HuH-7.5 (cell line): Measurements from ENCODE around the gene NFS1.

Experiments
- DNase-seq: peaks from one replicate; pipeline ENCODE4 v3.0.0; 2011; ENCODE audit warnings: low spot score

NFS1 gene

DNA sequence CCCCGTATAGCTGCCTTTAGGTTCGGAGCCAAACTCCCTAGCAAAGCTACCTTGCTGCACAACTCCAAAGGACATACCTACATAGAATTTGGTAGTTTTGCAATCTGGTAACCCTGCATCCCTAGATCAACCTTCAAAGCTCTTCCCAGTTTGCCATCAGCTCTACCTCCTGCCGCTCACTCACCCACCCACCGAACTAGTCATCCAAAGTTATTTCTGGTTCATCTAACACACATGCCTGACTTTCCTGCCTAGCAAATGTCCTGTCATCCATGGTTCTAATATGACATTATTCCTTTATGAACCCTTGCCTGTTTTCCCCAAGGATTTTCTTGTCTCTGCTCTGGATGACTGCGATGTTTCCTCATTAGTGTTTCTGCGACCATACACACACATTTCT lies 61.9 kb downstream of the NFS1 start:
- DNase-seq = no peak

DNA sequence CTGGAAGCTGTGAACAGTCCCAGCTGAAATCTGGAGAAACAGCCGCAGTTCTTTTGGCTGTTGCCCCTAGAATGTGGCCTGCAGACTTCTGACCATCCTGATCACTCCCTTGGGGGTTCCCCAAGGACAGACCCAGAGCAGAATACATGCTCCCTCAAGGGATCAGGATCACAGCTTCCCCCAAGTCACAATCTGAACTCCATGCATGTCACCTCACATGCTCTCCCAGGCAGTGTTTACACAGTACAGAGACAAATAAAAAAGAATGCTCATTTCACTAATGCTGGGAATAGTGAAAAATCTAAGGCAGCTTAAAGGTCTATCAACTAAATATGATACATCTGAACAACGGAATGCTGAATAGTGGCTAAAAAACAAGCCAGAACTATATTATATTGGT lies 63.1 kb downstream of the NFS1 start:
- DNase-seq = peak; percentile 52

DNA sequence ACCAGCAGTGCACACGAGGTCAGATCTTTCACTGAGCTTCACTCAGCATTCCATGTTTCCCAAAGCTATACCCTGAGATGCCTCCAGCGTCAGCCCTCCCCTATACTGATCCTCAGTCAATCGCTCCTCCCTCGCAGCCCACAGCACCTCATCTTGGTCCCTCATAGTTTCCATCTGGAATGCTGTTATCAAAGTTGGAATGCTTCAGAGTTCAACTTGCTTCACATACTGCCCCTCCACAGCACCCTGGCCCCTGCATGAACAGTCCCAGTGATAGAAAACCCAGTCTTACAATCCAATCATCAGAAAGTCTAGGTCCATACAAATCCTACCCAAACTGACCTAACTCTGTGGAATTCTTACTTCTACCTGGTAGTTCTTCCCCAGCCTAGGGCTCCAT lies 63.5 kb downstream of the NFS1 start:
- DNase-seq = no peak

DNA sequence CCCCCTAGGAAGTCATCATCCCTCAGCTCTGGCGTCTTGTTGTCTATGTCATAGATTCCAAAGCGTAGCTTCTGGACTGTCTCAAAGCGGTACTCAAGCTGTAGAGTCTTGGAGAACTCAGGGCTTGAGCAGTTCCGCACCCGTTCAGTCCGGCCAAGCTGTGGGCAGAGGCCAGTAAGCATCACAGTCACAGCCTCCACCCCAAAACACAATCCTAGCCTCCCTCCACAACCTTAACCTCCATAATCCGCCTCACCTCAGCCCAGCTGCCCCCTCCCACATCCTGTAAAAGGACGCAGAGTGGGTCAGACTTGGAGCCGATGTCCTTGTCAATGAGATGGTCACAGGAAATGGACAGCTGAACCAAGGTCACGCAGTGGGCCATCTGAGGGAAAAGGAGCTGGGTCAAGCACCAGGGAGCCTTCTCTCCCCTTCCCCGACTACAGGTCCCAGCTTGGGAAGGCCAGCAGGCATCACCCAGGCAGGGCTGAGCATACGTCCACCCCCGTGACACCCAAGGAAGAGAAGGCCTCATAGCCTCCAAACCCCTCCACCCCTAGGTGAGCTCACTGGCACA lies 66.5 kb downstream of the NFS1 start:
- no peak for DNase-seq

DNA sequence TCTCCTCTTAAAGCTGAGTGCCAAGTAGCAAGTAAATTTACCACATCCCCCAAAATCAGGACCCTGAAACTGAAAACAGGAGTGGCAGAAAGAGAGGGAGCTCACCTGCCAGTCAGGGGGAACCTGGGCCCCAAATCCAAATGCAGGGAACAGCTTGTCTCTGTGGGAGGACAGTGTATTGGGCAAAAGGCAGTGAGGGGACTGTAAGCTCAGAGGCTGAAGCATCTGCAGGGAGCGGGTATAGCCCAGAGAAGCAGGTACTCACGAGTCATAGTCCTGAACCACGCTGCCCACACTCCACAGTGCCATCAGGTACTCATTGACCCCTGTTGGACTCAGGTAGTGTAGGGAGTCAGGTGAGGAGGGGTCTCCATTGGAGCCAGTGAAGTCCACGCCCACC lies 68.5 kb downstream of the NFS1 start:
- no peak for DNase-seq

DNA sequence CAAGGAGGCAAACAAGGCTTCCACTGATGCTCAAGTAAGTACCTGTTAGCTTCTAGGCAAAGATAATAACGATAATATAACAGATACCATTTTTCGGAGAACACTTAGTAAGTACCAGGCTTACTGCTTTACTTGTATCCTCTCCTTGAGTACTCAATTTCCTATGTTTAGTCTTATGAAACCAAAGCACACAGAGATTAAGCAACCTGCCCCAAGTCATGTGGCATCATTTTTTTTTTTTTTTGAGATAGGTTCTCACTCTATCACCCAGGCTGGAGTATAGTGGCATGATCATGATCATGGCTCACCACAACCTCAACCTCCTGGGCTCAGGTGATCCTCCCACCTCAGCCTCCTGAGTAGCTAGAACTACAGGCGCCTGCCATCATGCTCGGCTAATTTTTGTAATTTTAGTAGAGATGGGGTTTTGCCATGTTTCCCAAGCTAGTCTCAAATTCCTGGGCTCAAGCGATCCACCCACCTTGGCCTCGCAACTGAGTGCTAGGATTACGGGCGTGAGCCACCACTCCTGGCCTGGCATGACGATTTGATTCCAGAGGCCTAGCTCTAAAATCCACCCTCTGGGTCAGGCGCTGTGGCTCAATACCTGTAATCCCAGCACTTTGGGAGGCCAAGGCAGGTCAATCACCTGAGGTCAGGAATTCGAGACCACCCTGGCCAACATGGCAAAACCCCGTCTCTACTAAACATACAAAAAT lies 69.6 kb downstream of the NFS1 start:
- DNase-seq = no peak

DNA sequence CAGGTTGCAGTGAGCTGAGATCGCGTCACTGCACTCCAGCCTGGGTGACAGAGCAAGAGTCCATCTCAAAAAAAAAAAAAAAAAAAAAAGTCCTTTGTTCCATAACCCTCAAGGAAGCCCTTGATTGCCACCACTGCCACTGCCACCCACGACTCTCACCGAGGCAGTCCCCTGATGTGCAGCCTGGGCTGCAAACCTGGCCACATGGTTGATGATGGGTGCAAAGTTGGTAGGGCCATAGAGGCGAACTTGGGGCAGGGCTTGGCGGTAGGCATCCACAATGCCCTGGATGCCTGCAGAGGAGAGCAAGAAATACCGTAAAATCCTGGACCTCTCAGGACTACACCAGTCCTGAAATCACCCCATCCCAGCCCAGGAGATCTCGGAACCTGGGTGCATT lies 72.0 kb downstream of the NFS1 start:
- DNase-seq = no peak

DNA sequence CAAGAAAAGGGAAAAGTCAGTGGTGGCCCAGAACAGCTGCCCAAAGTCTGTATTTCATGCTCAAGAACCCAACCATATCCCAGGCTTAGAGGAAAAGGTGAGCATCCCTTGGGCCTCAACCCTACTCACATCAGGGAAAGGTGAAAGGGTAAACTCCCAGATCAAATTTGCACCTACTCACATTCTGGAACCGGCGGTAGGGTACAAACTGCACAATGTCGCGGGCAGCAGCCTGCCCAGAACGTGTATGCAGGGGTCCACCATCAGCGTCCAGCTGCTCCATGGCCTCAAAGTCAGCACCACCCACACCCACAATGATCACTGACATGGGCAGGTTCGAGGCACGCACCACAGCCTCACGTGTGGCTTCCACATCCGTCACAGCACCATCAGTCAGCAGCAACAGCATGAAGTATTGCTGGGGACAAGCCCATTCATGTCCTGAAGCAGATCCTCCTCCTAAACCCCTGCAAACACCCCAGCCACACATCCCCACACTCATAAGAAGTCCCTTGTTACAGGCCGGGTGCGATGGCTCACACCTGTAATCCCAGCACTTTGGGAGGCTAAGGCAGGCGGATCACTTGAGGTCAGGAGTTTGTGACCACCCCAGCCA lies 72.7 kb downstream of the NFS1 start:
- DNase-seq = no peak

DNA sequence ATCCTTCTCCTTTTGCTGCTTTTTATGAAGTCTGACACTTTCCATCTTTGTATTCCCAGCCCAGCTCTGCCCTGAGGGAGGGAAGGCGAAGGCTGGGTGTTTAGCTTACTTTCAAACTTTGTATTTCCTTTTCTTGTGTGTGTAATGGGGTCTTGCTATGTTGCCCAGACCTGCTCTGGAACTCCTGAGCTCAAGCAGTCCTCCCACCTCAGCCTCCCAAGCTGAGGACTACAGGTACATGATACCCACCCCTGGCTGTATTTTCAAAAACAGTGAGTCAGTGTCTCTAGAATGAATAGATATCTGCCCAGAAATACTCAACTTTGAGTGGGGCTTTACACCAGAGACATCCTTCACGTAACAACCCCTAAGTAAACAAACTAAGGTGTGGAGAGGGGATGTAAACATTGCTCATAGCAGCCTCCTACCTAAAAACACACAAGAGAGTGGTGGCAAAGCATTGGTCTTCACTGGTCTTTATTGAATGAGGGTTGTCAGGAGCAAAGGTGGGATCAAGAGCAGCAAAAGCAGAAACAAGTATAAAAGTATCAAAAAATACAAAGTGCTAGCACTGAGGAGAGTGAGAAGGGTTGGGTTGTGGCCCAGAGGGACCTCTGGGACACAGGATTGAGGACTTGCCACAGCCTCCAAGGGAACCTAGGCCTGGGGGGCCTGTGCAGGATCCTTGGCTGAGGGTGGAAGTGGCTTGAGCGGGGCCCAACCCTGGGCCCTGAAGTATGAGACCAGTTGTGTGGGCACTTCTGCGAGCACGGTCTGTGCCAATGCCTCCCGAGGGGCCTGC lies 73.4 kb downstream of the NFS1 start:
- no peak for DNase-seq

DNA sequence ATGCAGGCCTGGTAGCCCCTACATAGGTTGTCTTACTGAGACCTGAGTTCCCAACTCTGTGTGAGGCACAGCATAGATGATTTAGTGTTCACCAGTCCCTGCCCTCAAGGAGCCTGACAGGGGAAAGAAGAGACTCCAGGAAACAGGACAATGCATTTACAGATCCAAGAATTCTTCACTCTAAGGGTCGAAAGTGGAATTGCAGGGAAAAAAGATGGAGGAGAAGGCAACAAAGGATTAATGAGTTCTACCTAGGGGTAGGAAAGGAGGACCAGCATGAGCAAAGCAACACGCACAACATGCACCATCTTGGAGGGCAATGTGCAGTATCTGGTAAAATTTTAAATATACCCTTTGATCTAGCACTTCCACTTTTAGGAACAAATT lies 77.6 kb downstream of the NFS1 start:
- DNase-seq = no peak

DNA sequence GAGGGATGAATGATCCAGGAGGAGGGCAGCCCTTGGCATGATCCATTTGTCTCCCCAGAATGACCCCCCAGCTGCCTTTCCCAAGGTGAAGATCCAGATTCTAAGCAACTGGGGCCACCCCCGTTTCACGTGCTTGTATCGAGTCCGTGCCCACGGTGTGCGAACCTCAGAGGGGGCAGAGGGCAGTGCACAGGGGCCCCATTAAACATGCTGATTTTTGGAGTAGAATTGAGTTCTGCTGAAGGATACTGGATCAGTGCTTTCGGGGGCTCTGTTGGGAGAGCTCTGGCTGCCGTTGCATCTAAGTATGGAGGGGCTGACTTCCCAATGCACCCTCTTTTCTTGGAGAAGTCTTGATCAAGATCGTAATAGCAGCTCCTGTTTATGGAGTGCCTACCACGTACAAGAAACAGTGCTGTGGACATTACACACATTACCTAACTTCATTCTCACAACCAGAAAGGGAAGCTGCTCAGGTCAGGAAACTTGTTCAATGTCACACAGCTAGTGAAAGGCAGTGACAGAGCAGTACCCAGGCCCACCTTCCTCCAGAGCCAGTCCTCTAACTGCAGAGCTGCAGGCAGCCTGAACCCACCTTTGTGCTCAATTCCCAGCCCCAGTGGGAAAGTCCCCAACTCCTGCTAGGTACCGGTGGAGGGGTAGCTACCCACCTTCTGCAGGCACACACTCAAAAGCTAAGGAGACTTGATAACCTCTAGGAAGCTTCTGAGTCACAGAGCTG lies 78.2 kb downstream of the NFS1 start:
- no peak for DNase-seq

DNA sequence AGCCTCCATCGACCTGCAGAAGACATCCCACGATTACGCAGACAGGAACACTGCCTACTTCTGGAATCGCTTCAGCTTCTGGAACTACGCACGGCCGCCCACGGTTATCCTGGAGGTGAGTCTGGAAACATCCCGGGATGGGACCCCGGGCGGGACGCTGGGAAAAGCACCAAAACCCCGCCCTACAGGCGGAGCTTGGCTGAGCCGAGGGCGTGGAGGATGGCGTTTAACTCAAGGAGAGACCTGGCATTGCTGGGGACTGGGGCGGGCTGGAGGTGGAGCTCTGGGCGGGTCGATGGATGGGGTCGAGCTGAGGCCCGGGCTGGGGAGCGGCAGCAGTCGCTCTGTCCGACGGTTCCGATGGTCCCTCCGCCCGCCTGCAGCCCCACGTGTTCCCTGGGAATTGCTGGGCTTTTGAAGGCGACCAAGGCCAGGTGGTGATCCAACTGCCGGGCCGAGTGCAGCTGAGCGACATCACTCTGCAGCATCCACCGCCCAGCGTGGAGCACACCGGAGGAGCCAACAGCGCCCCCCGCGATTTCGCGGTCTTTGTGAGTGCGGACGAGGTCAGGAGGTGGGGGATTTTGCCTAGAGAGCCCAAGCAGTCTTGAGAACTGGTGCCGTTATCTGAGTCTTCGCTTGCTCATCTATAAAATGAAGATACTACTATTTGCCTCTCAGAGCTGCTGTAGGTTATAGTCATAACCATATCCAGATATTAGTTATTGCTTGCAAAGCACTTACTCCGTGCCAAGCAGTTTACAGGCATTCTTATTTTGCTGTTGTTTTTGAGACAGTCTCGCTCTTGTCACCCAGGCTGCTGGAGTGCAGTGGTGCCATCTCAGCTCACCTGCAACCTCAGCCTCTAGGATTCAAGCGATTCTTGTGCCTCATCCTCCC lies 79.7 kb downstream of the NFS1 start:
- DNase-seq = peak; percentile 97

DNA sequence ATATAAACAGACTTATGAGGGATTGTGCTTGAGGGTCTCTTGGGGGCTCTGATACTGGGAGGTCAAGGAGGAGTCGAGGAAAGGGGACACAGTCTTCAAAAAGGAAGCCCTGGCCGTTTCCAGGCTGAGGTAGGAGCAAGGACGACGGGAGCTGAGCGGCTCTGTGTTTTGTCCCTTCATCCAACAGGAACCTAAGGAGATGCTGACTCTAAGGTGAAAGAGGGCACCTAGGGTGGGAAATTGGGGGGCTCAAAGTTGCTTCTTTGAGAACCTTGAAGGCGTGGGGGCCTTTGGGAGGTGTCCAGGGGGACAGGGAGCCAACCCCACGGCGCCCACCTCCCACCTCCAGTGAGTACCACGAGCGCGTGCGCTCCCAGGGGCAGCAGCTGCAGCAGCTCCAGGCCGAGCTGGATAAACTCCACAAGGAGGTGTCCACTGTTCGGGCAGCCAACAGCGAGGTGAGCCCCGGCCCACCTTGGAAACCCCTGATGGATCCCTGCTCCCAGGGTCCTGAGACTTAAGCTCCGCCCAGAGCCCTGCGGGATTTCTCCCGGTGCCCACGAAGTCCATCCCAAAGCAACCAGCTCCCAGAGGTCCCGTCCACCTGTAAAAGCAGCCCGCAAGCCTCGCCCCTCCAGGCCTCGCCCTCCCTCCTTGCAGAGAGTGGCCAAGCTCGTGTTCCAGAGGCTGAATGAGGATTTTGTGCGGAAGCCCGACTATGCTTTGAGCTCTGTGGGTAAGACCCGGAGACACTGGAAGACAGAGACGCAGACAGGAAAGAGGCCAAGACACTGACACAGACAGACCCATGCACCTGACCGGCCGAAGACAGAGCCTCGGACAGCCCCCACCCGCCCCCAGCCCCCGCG lies 80.7 kb downstream of the NFS1 start:
- DNase-seq = no peak
